GM23338 (cell line): ENCODE results near the gene DMBX1. TPM values are rescaled to one million over a fixed set of nuclear protein-coding genes. Genes with fewer than 3 reads are reported as not detected.
A peak's percentile ranks its signal among the peaks of the same experiment; 100 is the strongest.

Source experiments
- ATAC-seq: fragments of 200-7000 bp; cut with Tn5 transposase; 3 replicates; pipeline ENCODE4 v1.9.1; 2020
- DNase-seq: peaks from one replicate; pipeline ENCODE4 v3.0.0-alpha.2; 2015; ENCODE audit warnings: low spot score
- H2AFZ ChIP-seq: fragments of 200-600 bp; sonication (generic); 2 replicates; pipeline ENCODE4 v1.8.0; 2016; ENCODE audit warnings: antibody characterized with exemption, mild to moderate bottlenecking, moderate library complexity
- H3F3A ChIP-seq: fragments of 200-600 bp; sonication (generic); replicated peaks from 2 replicates; pipeline ENCODE4 v1.8.0; 2017; ENCODE audit warnings: antibody characterized with exemption, mixed run types, low read depth
- H3K27ac ChIP-seq: fragments of 200-600 bp; sonication (generic); 2 replicates; pipeline ENCODE4 v1.6.1; 2016; ENCODE audit warnings: low read depth
- H3K27me3 ChIP-seq: fragments of 200-600 bp; sonication (generic); 2 replicates; pipeline ENCODE4 v1.8.0; 2016; ENCODE audit warnings: mild to moderate bottlenecking, mixed run types, moderate library complexity; ENCODE audit not compliant: insufficient read depth
- H3K36me3 ChIP-seq: fragments of 200-600 bp; sonication (generic); 2 replicates; pipeline ENCODE4 v1.8.0; 2016; ENCODE audit warnings: mild to moderate bottlenecking; ENCODE audit not compliant: insufficient read depth
- H3K4me1 ChIP-seq: fragments of 200-600 bp; sonication (generic); 2 replicates; pipeline ENCODE4 v1.8.0; 2016; ENCODE audit warnings: mild to moderate bottlenecking, moderate library complexity; ENCODE audit not compliant: insufficient read depth
- H3K4me2 ChIP-seq: fragments of 200-600 bp; sonication (generic); 2 replicates; pipeline ENCODE4 v1.7.1; 2017; ENCODE audit warnings: mixed run types
- H3K4me3 ChIP-seq: fragments of 200-600 bp; sonication (generic); 2 replicates; pipeline ENCODE4 v1.6.1; 2016; ENCODE audit warnings: mixed run types
- H3K79me2 ChIP-seq: fragments of 200-600 bp; sonication (generic); replicated peaks from 2 replicates; pipeline ENCODE4 v1.8.0; 2017; ENCODE audit warnings: mild to moderate bottlenecking; ENCODE audit not compliant: insufficient read depth
- H3K9me2 ChIP-seq: fragments of 200-600 bp; sonication (generic); 2 replicates; pipeline ENCODE4 v1.8.0; 2017; ENCODE audit not compliant: insufficient read depth
- H4K20me1 ChIP-seq: fragments of 200-600 bp; sonication (generic); replicated peaks from 2 replicates; pipeline ENCODE4 v1.8.0; 2017; ENCODE audit warnings: mild to moderate bottlenecking; ENCODE audit not compliant: insufficient read depth
- H3K27ac Mint-ChIP-seq: 2 replicates; pipeline ENCODE4 v1.8.0; 2020; ENCODE audit warnings: inconsistent platforms, mild to moderate bottlenecking, moderate library complexity, mixed read lengths
- H3K27me3 Mint-ChIP-seq: 3 replicates; pipeline ENCODE4 v1.8.0; 2022; ENCODE audit warnings: low read depth, mild to moderate bottlenecking, moderate library complexity, mixed read lengths, inconsistent platforms; ENCODE audit not compliant: insufficient read depth, poor library complexity
- H3K36me3 Mint-ChIP-seq: 3 replicates; pipeline ENCODE4 v1.8.0; 2021; ENCODE audit warnings: low read depth, mild to moderate bottlenecking, inconsistent platforms, moderate library complexity, mixed read lengths
- H3K4me1 Mint-ChIP-seq: 3 replicates; pipeline ENCODE4 v1.8.0; 2020; ENCODE audit warnings: mild to moderate bottlenecking, inconsistent platforms, mixed read lengths
- H3K4me3 Mint-ChIP-seq: 3 replicates; pipeline ENCODE4 v1.8.0; 2021; ENCODE audit warnings: moderate library complexity, mild to moderate bottlenecking, inconsistent platforms, mixed read lengths
- H3K9me3 Mint-ChIP-seq: 3 replicates; pipeline ENCODE4 v1.8.0; 2020; ENCODE audit warnings: moderate library complexity, mild to moderate bottlenecking, inconsistent platforms, mixed read lengths
- CREB1 ChIP-seq: fragments of 250-450 bp; sonication (Bioruptor Pico); IDR thresholded peaks from 2 replicates; pipeline ENCODE4 v1.5.0; 2020; ENCODE audit warnings: low read depth, mild to moderate bottlenecking, moderate library complexity
- CTCF ChIP-seq, 2 experiments: fragments of 200-600 bp in 1 of 2; sonication (generic) in 1 of 2; conservative IDR thresholded peaks; 2 replicates each; pipeline versions ENCODE4 v1.5.1 to v1.6.1; 2016 to 2017; ENCODE audit warnings: antibody characterized with exemption in 2 of 2, low read depth in 2 of 2, mild to moderate bottlenecking in 2 of 2, moderate library complexity in 1 of 2
- ETS1 ChIP-seq: IDR thresholded peaks from 2 replicates; pipeline ENCODE4 v1.6.1; 2016; ENCODE audit warnings: antibody characterized with exemption
- EZH2 ChIP-seq: fragments of 200-600 bp; sonication (generic); IDR thresholded peaks from one replicate; pipeline ENCODE4 v1.8.0; 2017; ENCODE audit warnings: antibody characterized with exemption, mild to moderate bottlenecking, low read depth; ENCODE audit not compliant: unreplicated experiment
- EZH2phosphoT487 ChIP-seq: fragments of 200-600 bp; sonication (generic); IDR thresholded peaks from one replicate; pipeline ENCODE4 v1.8.1; 2018; ENCODE audit warnings: antibody characterized with exemption; ENCODE audit not compliant: unreplicated experiment
- JUNB ChIP-seq: IDR thresholded peaks from one replicate; pipeline ENCODE4 v1.6.1; 2016; ENCODE audit warnings: antibody characterized with exemption; ENCODE audit not compliant: unreplicated experiment
- NANOG ChIP-seq: IDR thresholded peaks from 2 replicates; pipeline ENCODE4 v1.6.1; 2016; ENCODE audit warnings: antibody characterized with exemption, borderline replicate concordance
- POLR2AphosphoS5 ChIP-seq: IDR thresholded peaks from 2 replicates; pipeline ENCODE4 v1.6.1; 2016; ENCODE audit warnings: antibody characterized with exemption, low read depth
- REST ChIP-seq: IDR thresholded peaks from one replicate; pipeline ENCODE4 v1.6.1; 2018; ENCODE audit warnings: antibody characterized with exemption; ENCODE audit not compliant: unreplicated experiment
- STAT1 ChIP-seq: IDR thresholded peaks from one replicate; pipeline ENCODE4 v1.6.1; 2016; ENCODE audit warnings: antibody characterized with exemption; ENCODE audit not compliant: unreplicated experiment
- ZNF114 ChIP-seq: fragments of 250-450 bp; sonication (Bioruptor Pico); IDR thresholded peaks from 2 replicates; pipeline ENCODE4 v1.5.0; 2020; ENCODE audit warnings: mild to moderate bottlenecking, moderate library complexity
- ZNF331 ChIP-seq: fragments of 250-450 bp; sonication (Bioruptor Pico); IDR thresholded peaks from 2 replicates; pipeline ENCODE4 v1.5.0; 2020; ENCODE audit warnings: low read depth, mild to moderate bottlenecking, moderate library complexity
- polyA plus RNA-seq: library from polyadenylated mRNA; unstranded; fragments of >200 nt; fragmentation: Nextera tagmentation; extraction: Ambion mirVana; gene quantifications from 2 replicates; pipeline ENCODE4 v1.2.1, GENCODE V29; 2016
- total RNA-seq: library from RNA; depleted of rRNA; stranded (reverse); fragments of >200 nt; shearing (Covaris generic); gene quantifications from 2 replicates; pipeline ENCODE4 v1.2.3, GENCODE V29; 2014
- TF ChIP-seq, protein P1 (sequence below): fragments of 250-450 bp; sonication (Bioruptor Pico); IDR thresholded peaks from 2 replicates; pipeline ENCODE4 v1.5.0; 2020; ENCODE audit warnings: mild to moderate bottlenecking, moderate library complexity

The DMBX1 gene
- total and polyA plus RNA-seq, 2 experiments from 2014 or later: 0.11 TPM; not detected in 1

GRCh38 chr1:46442317-46443161 lies 47.1 kb upstream of the DMBX1 start:
- Histone ChIP-seq H4K20me1 (no peaks in the 10 kb centered on the region; the same call in 1 of the 2 replicates), H3K4me3 (peak overlapping the region; percentile 71), H3K27ac (no peak overlapping the region), H2AFZ (peak overlapping the region; percentile 91), H3K79me2 (no peaks in the 10 kb centered on the region), H3K4me1 (peaks cover 20% of the 10 kb centered on the region), H3K27me3 (peaks cover 43% of the 10 kb centered on the region), H3F3A (peaks cover 14% of the 10 kb centered on the region), H3K9me2 (no peaks in the 10 kb centered on the region), H3K36me3 (no peaks in the 10 kb centered on the region), H3K4me2 (peak overlapping the region; percentile 84)
- H3K9me3 Mint-ChIP-seq: no peaks in the 10 kb centered on the region
- ATAC-seq (peak; percentile 87), DNase-seq (peak; percentile 99)
- peaks cover 22% of the 10 kb centered on the region for H3K27me3 Mint-ChIP-seq
- peak overlapping the region; percentile 92 for H3K27ac Mint-ChIP-seq
- peak overlapping the region; percentile 86 for H3K4me3 Mint-ChIP-seq
- H3K36me3 Mint-ChIP-seq: no peaks in the 10 kb centered on the region; the same call in 2 of the 3 replicates
- peaks cover 15% of the 10 kb centered on the region for H3K4me1 Mint-ChIP-seq
- TF ChIP-seq EZH2 (no peak), REST (no peak), JUNB (no peak), NANOG (no peak), POLR2AphosphoS5 (peak; percentile 49), CREB1 (peak; percentile 60; the same call in 1 of the 2 replicates), CTCF (conservative IDR thresholded peaks at IDR 0.05; ENCODE audit: low read depth in 2 of 2) (peak; percentile 90 to 91), STAT1 (no peak), ZNF114 (CRISPR knock-in tag) (peak; percentile 76; the same call in 1 of the 2 replicates), ZNF331 (CRISPR knock-in tag) (no peak), ETS1 (peak; percentile 41; the same call in 1 of the 2 replicates), EZH2phosphoT487 (no peak)
- TF ChIP-seq, protein P1, sequence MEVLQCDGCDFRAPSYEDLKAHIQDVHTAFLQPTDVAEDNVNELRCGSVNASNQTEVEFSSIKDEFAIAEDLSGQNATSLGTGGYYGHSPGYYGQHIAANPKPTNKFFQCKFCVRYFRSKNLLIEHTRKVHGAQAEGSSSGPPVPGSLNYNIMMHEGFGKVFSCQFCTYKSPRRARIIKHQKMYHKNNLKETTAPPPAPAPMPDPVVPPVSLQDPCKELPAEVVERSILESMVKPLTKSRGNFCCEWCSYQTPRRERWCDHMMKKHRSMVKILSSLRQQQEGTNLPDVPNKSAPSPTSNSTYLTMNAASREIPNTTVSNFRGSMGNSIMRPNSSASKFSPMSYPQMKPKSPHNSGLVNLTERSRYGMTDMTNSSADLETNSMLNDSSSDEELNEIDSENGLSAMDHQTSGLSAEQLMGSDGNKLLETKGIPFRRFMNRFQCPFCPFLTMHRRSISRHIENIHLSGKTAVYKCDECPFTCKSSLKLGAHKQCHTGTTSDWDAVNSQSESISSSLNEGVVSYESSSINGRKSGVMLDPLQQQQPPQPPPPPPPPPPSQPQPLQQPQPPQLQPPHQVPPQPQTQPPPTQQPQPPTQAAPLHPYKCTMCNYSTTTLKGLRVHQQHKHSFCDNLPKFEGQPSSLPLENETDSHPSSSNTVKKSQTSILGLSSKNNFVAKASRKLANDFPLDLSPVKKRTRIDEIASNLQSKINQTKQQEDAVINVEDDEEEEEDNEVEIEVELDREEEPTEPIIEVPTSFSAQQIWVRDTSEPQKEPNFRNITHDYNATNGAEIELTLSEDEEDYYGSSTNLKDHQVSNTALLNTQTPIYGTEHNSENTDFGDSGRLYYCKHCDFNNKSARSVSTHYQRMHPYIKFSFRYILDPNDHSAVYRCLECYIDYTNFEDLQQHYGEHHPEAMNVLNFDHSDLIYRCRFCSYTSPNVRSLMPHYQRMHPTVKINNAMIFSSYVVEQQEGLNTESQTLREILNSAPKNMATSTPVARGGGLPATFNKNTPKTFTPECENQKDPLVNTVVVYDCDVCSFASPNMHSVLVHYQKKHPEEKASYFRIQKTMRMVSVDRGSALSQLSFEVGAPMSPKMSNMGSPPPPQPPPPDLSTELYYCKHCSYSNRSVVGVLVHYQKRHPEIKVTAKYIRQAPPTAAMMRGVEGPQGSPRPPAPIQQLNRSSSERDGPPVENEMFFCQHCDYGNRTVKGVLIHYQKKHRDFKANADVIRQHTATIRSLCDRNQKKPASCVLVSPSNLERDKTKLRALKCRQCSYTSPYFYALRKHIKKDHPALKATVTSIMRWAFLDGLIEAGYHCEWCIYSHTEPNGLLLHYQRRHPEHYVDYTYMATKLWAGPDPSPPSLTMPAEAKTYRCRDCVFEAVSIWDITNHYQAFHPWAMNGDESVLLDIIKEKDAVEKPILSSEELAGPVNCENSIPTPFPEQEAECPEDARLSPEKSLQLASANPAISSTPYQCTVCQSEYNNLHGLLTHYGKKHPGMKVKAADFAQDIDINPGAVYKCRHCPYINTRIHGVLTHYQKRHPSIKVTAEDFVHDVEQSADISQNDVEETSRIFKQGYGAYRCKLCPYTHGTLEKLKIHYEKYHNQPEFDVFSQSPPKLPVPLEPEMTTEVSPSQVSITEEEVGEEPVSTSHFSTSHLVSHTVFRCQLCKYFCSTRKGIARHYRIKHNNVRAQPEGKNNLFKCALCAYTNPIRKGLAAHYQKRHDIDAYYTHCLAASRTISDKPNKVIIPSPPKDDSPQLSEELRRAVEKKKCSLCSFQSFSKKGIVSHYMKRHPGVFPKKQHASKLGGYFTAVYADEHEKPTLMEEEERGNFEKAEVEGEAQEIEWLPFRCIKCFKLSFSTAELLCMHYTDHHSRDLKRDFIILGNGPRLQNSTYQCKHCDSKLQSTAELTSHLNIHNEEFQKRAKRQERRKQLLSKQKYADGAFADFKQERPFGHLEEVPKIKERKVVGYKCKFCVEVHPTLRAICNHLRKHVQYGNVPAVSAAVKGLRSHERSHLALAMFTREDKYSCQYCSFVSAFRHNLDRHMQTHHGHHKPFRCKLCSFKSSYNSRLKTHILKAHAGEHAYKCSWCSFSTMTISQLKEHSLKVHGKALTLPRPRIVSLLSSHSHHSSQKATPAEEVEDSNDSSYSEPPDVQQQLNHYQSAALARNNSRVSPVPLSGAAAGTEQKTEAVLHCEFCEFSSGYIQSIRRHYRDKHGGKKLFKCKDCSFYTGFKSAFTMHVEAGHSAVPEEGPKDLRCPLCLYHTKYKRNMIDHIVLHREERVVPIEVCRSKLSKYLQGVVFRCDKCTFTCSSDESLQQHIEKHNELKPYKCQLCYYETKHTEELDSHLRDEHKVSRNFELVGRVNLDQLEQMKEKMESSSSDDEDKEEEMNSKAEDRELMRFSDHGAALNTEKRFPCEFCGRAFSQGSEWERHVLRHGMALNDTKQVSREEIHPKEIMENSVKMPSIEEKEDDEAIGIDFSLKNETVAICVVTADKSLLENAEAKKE (CRISPR knock-in tag): peak; percentile 16; the same call in 1 of the 2 replicates
